ENCODE data around the gene KLHL35.

DNA sequence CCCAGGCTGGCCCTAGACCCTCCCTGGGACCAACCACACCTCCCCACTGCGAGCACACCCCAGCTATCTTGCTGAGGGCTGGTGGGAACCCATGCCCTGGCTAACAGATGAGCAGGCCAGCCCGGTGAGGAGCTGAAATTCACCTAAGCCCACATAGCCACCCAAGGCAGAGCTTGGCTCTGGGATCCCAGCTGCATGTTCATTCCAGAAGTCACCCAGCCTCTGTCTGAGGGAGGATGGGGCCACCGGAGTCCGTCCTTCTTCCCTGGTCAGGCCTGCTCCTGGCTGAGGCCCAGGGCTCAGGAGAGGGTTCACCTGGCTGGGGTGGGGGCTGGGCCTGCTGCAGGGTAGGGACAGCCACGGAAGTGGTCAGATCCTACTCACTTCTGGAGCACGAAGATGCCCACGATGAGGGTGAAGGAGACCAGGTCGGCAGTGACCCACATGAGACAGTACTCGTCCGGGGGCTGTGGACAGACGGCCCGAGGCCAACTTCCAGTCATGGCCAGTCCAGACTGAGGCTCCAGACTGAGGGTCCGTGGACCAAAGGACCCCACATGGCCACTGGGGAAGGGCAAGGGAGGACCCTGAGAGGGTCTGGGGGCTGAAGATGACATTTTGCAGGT is 6.6 kb upstream of the KLHL35 start:
- TF ChIP-seq EP300 (IDR thresholded peaks at IDR 0.05) (no peak), POLR2A (IDR thresholded peaks at IDR 0.05) (no peak)
